HG02623 (cell line): ENCODE results near the gene FAM171A1.
"Not testable (repeated sequence)": the region's sequence is repeated elsewhere in the genome, so short reads cannot be mapped to it uniquely, and the experiment has no call there.

Experiments
- ATAC-seq: cut with Tn5 transposase; IDR thresholded peaks from one replicate; pipeline ENCODE4 v1.9.1; 2021; ENCODE audit warnings: moderate library complexity; ENCODE audit not compliant: unreplicated experiment

FAM171A1 gene

DNA sequence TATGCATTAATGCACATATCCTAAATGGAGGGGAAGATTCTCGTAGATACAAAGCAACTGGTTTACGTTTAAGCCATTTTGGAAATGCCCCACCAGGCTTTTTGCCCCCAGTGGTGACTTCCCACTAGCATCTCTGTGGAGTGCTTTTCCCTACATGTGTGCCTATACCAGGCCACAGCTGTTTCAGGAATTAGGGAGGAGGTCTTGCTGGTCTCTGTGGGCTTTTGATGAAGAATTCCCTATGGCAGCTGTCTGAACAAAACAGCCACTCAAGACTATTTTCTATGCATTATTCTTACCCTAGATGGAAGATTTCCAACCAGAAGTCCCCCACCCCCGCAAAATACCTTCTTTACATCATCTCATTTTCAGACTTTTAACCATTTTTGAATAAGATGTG is 150.6 kb downstream of the FAM171A1 start:
- ATAC-seq = no peak

DNA sequence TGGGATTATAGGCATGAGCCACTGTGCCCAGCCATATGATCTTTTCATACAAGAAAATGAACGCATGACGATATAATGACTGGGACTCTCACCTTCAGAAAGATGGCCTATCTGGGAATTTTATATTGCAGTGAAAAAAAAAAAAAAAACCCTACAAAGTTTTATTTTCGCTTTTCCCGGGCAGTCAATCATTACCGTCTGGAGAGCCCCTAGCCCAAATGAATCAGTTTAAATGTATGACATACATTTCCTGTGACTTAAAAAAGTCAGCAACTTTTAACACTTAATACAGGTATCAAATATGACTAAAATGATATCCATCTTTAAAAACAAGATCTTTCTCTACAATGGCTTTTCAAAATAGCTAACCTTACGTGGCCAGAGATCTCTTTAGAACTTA is 154.4 kb downstream of the FAM171A1 start:
- no peak for ATAC-seq

DNA sequence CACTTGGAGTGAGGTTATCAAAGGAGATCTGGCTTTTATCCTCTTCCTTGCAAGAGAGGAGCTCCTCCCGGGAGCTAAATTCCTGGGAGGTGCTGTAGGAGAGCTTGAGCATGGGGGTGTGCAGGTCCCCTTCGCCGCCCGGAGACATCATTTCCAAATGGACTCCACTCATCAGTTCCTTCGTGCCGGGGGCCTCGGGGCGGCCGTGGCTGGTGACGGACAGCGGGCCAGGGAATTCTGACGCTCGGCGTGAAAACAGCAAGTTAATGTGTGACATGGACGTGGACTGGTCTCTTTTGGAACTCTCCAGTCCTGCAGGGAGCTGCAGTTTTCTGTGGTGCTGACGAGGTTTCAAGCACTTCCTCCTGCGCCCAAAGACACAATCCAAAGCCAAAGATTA is 156.9 kb downstream of the FAM171A1 start:
- ATAC-seq = no peak

DNA sequence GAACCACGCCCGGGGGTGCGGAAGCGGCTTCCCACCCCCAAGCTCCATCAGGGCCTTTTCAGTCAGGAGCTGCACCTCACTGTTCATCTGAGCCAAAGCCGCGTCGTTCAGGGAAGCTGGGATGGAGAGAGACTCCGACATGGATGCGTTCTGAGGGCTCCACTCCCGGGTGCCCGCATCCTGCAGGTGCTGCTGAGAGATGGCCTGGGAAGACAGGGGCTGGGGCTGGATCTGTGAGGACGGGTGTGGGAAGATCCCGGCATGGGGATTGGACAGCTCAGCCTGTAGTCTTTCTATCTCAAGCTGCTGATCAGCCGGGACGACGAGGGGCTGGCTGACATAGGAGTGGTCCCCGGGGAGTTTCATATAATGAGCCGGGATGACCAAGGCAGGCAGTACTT is 157.6 kb downstream of the FAM171A1 start:
- no peak for ATAC-seq

DNA sequence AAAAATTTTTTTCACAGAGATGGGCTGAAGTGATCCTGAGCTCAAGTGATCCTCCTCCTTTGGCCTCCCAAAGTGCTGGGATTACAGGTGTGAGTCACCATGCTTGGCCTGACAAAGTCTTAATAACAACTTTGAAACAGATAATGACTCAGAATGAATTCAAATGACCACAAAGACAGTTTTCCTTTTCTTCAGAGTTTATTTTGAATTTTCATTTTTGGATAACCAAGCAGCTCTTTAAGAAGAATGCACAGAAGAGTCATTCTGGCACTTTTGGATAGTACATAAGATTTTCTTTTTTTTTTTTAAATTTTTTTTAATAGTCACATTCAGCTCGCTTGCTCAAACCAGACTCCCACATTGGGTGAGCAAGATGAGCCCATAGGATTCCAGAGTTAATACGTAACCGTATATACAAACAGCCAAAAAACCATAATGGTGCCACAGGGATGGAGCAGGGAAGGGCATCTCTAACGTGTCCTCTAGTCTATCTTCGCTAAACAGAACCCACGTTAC is 159.6 kb downstream of the FAM171A1 start:
- no peak for ATAC-seq

DNA sequence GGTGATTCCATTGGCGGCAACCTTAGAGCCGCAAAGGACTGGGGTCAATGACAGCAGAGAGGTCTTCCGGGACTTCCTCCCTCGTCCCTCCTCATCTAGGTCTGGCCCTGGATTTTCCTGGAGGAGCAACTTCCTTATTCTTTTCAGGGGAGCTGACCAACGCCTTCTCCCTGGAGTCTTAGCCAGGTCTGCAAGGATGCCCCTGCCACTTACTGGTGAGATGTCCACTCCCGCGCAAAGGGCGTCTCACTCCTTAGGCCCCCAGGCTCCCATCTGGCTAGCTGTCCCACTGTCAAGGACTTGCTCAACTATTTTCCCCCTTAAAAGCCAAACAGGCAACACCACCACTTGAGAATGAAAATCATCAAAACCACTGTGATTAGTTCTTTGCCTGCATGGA is 160.6 kb downstream of the FAM171A1 start:
- no peak for ATAC-seq

DNA sequence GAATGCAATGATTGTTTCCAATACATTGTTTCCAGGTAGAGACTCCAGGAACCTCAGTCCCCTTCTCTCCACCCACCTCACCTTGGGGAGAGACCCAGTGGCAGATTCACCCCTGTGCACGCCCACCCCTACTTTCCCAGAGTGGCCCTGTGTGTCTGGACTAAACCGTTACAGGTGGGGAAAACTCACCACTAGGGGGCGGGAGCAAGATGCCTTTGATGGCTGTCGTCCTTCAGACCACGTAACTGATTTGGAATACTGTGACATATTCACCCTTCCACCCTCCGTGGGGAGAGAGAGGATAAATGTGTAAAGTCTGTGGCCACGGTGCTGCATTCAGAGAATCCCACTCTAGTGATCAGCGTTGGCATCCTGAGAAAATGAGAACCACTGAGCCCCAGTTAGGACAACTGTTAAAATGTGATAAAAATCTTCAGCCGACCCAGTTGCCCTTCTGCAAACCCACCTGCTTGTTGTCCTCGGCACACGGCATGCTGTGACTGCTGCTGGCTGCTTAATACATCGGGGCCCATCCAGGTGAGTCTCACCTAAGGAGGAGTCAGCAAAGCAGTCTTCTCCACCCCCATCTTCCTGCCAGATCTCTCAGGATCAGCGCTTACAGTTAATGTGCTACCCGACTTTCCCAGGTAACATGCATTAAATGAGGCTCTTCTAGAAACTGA is 161.1 kb downstream of the FAM171A1 start:
- peak; percentile 49 for ATAC-seq

DNA sequence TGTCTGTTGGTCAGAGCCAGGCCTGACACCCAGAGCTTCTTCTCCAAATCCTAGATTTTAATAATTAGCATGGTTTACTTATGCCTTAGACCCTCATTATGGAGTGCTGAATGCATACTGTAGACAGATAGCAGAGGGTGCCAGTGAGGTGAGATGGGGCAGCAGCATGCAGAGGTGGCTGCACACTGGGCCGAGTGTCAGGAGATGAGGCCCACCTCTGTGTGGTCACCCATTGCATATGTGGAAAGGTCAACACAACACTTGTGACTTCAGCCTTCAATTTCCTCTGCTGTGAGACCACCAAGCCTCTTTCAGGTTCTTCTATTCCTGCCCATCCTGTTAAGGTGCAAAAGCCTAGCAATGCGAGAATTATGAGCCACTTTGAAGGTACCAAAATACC is 162.9 kb downstream of the FAM171A1 start:
- no peak for ATAC-seq

DNA sequence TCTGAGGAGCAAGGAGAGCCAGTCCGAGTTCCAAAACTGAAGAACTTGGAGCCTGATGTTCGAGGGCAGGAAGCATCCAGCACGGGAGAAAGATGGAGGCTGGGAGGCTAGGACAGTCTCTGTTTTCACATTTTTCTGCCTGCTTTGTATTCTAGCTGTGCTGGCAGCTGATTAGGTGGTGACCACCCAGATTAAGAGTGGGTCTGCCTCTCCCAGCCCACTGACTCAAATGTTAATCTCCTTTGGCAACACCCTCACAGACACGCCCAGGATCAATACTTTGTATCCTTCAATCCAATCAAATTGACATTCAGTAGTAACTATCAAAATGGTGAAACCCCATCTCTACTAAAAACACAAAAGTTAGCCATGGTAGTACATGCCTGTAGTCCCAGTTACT is 163.7 kb downstream of the FAM171A1 start:
- ATAC-seq = not testable (repeated sequence)

DNA sequence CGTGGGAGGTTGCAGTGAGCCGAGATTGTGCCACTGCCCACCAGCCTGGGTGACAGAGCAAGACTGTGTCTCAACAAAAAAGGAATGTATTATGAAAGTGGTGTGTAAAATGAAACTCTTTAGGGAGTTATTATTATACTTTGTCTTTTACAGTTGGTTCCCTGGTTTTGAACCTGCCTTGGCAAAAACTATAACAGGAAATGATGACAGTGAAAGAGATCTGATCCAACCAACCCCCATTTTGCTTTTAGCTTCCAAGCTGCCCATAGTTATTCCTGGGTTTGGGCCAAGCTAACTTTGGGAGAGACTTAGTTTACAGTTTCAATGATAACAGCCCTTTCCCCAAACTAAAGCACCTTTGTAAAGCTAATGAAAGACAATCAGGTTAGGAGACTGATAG is 168.4 kb downstream of the FAM171A1 start:
- no peak for ATAC-seq

DNA sequence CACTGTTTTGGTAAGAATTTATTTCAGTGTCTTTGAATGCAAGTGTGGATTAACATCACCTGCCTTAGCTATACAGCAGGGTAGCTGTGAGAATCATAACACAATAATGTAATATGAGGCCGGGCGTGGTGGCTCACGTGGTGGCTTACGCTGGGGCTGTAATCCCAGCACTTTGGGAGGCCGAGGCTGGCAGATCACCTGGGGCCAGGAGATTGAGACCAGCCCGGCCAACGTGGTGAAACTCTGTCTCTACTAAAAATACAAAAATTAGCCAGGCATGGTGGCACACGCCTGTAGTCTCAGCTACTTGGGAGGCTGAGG is 168.8 kb downstream of the FAM171A1 start:
- ATAC-seq = not testable (repeated sequence)

DNA sequence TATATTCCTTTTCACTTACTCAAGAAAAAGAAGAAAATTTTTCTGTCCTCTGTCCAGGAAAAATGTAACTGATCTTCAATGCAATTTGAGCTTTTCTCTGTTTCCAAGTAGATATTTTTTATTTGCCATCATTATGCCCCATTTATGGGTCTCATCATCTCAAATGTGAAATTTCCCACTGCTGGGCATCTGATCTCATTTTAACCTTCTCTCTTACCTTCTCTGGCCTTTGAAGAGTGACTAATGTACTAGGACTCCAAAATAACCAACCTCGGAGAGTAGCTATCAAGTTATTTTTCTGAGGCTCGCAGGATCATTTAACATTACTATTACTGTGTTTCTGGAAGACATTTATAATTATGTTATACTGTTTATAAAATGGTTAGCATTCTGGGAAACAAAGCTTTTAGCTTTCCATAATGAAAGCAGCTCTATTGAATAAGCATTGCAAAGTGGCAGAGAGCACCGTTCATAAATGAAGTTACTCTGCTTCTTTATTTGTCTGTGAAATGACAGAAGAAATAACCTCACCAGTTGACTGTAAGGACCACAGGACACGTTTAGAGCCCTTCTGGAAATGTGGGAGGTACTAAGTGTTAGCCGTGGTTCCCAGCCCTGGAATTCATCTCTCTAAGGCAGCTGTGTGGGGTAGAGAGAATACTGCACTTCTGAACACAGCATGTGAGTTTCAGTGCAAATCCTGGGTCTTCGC is 169.3 kb downstream of the FAM171A1 start:
- no peak for ATAC-seq

DNA sequence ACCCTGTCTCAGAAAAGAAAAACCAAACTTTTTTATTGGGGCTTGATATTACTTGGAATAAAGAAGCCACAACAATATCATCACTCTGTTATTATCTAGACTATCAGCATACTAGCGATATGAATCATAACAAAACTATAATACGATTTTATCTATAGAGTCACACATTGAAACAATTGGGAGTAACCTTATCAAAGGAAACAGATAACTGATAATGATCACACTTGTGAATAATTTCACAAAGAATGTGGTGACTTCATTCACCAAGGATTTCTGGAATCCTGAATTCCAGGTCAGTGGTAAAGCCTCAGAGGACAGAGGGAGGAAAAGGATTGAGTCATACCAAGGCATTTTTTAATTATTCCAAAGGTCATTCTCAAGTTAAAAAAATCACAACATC is 170.5 kb downstream of the FAM171A1 start:
- ATAC-seq = no peak

DNA sequence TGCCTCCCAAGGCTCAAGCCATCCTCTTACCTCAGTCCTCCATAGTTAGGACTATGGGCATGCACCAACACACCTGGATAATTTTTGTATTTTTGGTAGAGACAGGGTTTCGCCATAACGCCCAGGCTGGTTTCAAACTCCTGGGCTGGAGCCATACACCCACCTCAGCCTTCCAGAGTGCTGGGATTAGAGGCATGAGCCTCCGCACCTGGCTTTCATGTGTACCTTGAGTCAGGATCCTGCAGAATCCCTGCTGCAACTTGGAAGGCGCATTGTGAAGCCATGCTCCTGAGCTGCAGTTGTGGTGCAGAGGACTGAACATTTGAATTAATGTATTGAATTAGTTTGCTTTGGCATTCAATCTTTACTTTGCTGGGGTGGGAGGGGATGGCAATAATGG is 173.2 kb downstream of the FAM171A1 start:
- ATAC-seq = no peak

DNA sequence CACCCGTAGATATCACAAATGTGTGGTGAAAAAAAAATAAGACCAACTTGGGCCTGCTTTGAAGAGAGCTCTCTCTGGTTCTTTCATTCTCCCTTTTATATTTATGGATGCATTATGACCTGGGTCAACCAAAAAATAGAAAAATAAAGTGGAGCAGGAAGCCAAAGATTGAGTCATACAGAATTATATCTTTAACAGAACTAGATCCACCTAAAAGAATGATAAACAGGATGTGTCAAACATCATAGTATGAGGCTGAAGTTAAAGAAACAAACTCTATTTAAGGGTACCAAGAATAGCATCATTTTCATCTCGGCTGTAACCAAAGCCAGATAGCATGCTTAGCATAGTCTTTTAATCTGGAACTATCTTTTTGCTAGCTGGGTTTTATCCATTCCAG is 173.8 kb downstream of the FAM171A1 start:
- no peak for ATAC-seq

DNA sequence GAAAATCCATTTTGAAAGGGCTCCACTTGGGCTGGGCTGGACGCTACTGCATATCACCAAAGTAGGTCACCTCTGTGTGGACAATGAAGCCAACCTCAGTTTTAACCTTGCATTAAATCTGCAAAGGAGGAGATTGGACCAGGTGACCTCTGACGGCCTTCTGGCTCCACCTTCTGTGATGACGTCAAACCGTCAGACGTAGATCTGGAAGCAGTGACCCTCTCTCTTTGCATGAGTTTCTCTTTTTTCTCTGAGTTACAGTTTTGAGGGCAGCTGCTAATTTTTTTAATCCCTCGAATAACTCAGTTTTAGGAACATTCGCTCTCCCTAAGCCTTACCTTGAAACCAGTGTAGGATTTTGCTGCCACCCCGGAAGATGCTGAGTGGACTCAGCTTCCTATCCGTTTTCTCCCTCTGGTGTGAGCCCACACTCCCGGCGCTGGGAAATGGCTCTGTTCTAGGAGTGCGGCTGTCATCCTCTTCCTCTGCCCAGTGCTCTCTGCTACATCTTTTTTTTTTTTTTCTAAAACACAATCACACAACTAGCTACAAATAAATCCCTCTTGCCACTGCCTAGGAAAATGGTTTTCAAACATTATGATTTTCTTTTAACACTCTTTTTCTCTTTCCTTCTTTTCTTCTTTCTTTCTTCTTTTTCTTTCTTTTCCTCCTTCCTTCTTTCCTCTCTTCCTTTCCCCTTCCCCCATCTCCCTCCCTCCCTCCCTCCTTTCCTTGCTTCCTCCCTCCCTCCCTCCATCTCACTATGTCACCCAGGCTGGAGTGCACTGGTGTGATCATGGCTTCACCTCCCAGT is 174.9 kb downstream of the FAM171A1 start:
- ATAC-seq = no peak

DNA sequence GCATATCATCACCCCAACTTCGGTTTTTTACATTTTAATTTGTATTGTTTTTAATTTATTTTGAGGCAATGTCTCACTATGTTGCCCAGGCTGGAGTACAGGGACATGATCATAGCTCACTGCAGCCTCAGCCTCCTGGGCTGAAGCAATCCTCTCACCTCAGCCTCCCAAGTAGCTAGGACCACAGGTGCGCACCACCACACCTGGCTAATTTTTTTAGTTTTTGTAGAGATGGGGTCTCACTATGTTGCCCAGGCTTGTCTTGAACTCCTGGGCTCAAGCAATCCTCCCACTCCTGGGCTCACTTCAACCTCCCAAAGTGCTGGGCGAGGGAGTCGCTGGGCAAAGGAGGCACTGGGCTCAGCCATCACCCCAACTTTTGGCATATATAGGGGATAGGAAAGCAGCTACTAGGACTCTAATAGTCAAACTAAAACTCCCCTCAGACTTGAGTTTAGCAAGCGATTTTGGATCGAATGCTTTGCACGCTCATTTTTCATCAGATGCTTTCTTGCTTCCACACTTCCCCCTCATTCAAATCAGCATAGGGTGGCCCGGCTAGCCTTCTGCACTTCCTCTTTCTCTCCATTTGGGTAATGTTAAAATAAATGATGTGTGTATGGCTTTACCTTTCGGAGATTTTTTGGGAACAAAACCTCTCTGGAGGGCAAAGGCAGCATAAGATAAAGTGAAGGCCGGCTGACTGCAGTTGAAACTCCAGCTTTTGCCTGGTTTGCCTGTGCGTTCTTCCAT is 181.8 kb downstream of the FAM171A1 start:
- no peak for ATAC-seq

DNA sequence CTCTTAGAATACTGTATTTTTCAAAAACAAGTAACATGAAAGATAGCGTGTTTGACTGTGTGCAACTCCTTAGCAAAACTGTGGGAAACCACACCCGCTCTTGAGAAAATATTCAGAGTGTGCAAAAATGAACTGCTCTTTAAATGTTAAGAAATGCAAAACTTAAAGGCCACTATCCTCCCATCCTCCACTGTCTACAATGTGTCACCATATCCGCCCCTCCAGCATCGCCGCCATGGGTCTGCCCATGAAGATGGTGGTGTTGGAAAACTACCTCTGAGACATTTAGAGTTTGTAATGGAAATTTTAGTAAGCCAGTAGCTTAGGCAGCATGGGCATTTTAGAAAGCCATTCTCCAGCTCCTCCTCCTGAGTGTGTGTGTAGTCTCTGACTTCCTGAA is 182.5 kb downstream of the FAM171A1 start:
- no peak for ATAC-seq

DNA sequence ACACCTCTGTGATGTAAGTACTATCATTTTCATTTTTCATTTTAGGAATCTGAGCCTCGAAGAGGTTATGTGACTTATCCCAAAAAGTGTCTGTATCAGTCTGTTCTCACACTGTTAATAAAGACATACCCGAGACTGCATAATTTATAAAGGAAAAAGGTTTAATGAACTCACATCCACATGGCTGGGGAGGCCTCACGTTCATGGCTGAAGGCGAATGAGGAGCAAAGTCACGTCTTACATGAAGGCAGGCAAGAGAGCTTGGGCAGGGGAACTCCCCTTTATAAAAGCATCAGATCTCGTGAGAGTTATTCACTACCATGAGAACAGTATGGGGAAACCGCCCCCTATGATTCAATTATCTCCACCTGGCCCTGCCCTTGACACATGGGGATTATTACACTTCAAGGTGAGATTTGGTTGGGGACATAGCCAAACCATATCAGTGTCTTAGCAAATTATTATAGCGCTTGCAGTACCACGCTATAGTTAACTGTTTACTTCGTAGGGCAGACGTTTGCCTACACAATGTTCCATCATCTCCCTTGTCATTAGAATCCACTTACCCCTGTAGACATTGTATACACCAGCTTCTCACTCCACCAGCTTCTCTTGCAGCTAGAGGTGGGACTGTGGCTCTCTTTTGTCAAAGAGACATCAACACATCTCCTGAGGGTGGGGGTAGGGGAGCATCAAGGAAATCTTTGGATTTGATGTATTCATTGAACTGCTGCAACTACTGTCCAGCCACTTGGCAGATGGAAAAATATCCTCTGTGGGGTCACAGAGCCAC is 187.2 kb downstream of the FAM171A1 start:
- ATAC-seq = no peak

DNA sequence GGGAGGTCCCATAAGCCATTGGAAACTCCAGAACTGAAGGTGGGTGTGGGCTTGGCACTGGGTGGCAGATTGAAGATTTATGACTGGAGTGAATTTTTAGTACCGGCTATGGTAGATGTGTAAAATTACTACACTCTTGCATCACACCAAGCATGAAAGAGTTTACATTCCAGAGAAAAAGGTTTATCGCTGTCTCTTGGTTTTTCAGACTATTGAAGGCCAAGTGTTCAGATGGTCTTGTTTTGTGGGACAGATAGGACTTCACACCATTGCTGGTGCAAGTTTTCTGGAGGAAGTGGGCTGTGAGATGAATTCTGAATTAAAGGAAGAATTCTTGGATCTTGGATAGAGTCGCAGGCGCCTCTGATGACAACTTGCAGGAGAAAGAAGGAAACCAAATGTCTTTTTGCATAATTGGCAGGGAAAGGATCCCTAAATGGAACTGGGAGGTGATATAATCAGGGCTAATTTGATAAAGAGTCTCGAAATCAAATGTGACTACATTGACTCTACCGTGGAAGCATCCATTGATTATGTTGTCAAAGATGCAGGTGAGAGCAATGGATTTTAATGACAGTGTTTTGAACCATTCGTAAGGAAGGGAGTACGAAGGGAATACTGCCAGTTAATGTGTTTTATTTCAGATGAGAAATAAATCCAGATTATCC is 188.4 kb downstream of the FAM171A1 start:
- ATAC-seq = no peak
